Caco-2 (cell line): ENCODE data around the gene AGMO. TPM values are rescaled to one million over a fixed set of nuclear protein-coding genes. Genes with fewer than 3 reads are reported as not detected.

Experiments
- BruUV-seq: library from RNA; stranded (reverse); fragments of 400-500 nt; replicated peaks from 2 replicates; lab custom pipeline; 2021; lab: Mats Ljungman, UMichigan
- CTCF ChIA-PET: fragments of 300-600 bp; sonication (Branson Sonifier 250); formaldehyde crosslinking; loops from one replicate; lab custom pipeline; 2022; ENCODE audit warnings: antibody characterized with exemption; lab: Charles Lee
- POLR2A ChIA-PET: fragments of 300-600 bp; sonication (Branson Sonifier 250); formaldehyde crosslinking; loops from one replicate; lab custom pipeline; 2022; ENCODE audit warnings: antibody characterized with exemption; lab: Charles Lee
- DNase-seq, 2 experiments: peaks; one replicate each; pipeline versions ENCODE4 v3.0.0 to v3.0.0-alpha.2; 2020 to 2022
- H3K27me3 ChIP-seq: replicated peaks from 2 replicates; pipeline ENCODE4 v1.6.0; 2011; ENCODE audit warnings: low read length; ENCODE audit not compliant: control insufficient read depth, insufficient read depth
- H3K36me3 ChIP-seq: 2 replicates; pipeline ENCODE4 v1.5.1; 2011; ENCODE audit warnings: low read length; ENCODE audit not compliant: control insufficient read depth, insufficient read depth
- H3K4me1 ChIP-seq: fragments of 250-450 bp; sonication (Bioruptor Pico); 2 replicates; pipeline ENCODE4 v1.5.1; 2020; ENCODE audit warnings: mild to moderate bottlenecking
- H3K4me3 ChIP-seq: 2 replicates; pipeline ENCODE4 v1.5.1; 2011; ENCODE audit warnings: low read depth, mild to moderate bottlenecking, control low read depth, low read length
- H3K9me3 ChIP-seq: fragments of 250-450 bp; sonication (Bioruptor Pico); 2 replicates; pipeline ENCODE4 v1.5.1; 2020; ENCODE audit warnings: mild to moderate bottlenecking, moderate library complexity
- H3K27ac Mint-ChIP-seq: one replicate; pipeline ENCODE4 v1.8.0; 2022; ENCODE audit warnings: mixed read lengths; ENCODE audit not compliant: unreplicated experiment
- H3K27me3 Mint-ChIP-seq: one replicate; pipeline ENCODE4 v1.8.0; 2022; ENCODE audit warnings: mixed read lengths; ENCODE audit not compliant: insufficient read depth, unreplicated experiment
- H3K36me3 Mint-ChIP-seq: one replicate; pipeline ENCODE4 v1.8.0; 2022; ENCODE audit warnings: mild to moderate bottlenecking, mixed read lengths; ENCODE audit not compliant: insufficient read depth, unreplicated experiment
- H3K4me1 Mint-ChIP-seq: one replicate; pipeline ENCODE4 v1.8.0; 2022; ENCODE audit warnings: low read depth, mixed read lengths; ENCODE audit not compliant: unreplicated experiment
- H3K4me3 Mint-ChIP-seq: one replicate; pipeline ENCODE4 v1.8.0; 2022; ENCODE audit warnings: mild to moderate bottlenecking, moderate library complexity, mixed read lengths; ENCODE audit not compliant: unreplicated experiment
- H3K9me3 Mint-ChIP-seq: one replicate; pipeline ENCODE4 v1.8.0; 2022; ENCODE audit warnings: mixed read lengths; ENCODE audit not compliant: unreplicated experiment
- intact Hi-C: fragments of 100-400 bp; cut with micrococcal nuclease; formaldehyde crosslinking; loops from one replicate; pipeline ENCODE4 v1.10.0; 2022; ENCODE audit not compliant: unreplicated experiment
- total RNA-seq: library from RNA; stranded (reverse); gene quantifications from 2 replicates; pipeline ENCODE4 v1.2.3, GENCODE V29; 2022
- TF ChIP-seq, protein P1 (sequence below), 2 experiments: fragments of 200-600 bp in 1 of 2; IDR thresholded peaks; 1 replicate in 1 of 2; 2 replicates in 1 of 2; pipeline versions ENCODE4 v1.5.1 to v1.8.0; 2011 to 2022; ENCODE audit warnings: antibody characterized with exemption in 1 of 2, control low read depth in 1 of 2, inconsistent platforms in 1 of 2, low read depth in 1 of 2, low read length in 1 of 2, mild to moderate bottlenecking in 1 of 2, moderate library complexity in 1 of 2; ENCODE audit not compliant: insufficient read depth in 1 of 2, severe bottlenecking in 1 of 2, unreplicated experiment in 1 of 2

Gene AGMO
- total RNA-seq, 1 experiment from 2014 or later = 0.16 TPM

DNA sequence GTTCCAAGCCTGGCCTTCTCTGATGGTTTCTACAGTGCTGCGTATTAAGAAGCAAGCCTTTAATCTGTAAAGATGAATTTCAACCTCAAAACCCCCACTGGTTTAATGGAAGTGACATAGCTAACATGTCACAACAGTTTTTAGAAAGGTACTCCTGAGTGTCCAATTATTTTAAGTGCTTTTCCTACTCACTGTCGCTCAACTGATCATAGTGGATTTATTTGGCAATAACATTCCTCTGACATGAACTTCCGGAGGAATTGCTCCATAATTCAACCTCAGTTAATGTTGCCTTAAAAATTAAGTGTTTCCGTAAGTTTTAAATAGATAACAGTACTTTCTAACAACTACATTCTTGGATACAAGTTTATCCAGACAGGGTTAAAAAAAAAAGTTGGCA is 57.5 kb downstream of the AGMO start:
- H3K27ac Mint-ChIP-seq = no peak overlapping the region
- no peaks in the 10 kb centered on the region for H3K27me3 Mint-ChIP-seq
- Histone ChIP-seq H3K9me3 (no peaks in the 10 kb centered on the region), H3K4me3 (no peak overlapping the region), H3K27me3 (no peaks in the 10 kb centered on the region), H3K36me3 (no peaks in the 10 kb centered on the region), H3K4me1 (no peaks in the 10 kb centered on the region)
- no peak overlapping the region for H3K4me3 Mint-ChIP-seq
- H3K36me3 Mint-ChIP-seq = no peaks in the 10 kb centered on the region
- ChIA-PET POLR2A (no interaction called here), CTCF (no interaction called here)
- H3K9me3 Mint-ChIP-seq = no peaks in the 10 kb centered on the region
- H3K4me1 Mint-ChIP-seq = no peaks in the 10 kb centered on the region
- no TSS peak for BruUV-seq
- no peak for DNase-seq
- intact Hi-C loops = loop anchor here (5.0 kb wide), 1 partner anchor 218 kb away; no protein-coding TSS in a partner anchor
- TF ChIP-seq, protein P1, sequence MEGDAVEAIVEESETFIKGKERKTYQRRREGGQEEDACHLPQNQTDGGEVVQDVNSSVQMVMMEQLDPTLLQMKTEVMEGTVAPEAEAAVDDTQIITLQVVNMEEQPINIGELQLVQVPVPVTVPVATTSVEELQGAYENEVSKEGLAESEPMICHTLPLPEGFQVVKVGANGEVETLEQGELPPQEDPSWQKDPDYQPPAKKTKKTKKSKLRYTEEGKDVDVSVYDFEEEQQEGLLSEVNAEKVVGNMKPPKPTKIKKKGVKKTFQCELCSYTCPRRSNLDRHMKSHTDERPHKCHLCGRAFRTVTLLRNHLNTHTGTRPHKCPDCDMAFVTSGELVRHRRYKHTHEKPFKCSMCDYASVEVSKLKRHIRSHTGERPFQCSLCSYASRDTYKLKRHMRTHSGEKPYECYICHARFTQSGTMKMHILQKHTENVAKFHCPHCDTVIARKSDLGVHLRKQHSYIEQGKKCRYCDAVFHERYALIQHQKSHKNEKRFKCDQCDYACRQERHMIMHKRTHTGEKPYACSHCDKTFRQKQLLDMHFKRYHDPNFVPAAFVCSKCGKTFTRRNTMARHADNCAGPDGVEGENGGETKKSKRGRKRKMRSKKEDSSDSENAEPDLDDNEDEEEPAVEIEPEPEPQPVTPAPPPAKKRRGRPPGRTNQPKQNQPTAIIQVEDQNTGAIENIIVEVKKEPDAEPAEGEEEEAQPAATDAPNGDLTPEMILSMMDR (IDR thresholded peaks at IDR 0.05; ENCODE audit: insufficient read depth in 1 of 2, low read depth in 1 of 2, low read length in 1 of 2, severe bottlenecking in 1 of 2, unreplicated experiment in 1 of 2) = no peak

DNA sequence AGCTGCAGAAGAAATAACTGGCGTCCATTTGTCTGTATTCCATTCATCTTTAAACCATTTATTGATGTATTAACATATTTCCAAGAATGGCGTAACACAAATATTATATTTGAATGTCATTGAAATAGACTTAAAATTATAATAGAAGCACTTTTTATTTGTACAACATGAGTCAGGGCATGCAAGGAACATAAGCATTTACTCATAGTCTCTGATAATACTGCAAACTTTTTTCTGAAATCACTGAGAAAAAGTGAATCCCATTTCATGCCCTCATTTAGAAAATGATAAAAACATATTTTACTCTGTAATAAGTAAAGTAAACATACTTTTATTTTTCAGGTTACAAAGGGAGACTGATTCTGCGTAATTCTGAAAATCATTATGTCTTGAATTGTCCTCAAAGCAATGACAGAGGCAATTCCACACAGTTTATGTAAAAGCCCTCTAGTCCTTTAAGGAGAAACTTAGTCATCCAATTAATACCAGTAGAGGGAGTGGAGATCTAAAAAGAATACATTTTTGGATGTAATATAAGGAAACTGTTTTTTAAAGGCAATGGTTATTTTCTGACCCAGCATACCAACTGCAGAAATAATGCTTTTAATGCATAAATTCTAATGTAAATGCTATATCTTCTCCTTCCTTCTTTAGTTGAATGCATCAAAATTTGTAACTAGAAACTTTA is 58.1 kb downstream of the AGMO start:
- no peaks in the 10 kb centered on the region for H3K27me3 ChIP-seq
- no peaks in the 10 kb centered on the region for H3K4me1 Mint-ChIP-seq
- H3K27me3 Mint-ChIP-seq = no peaks in the 10 kb centered on the region
- no peaks in the 10 kb centered on the region for H3K4me1 ChIP-seq
- no peak overlapping the region for H3K4me3 ChIP-seq
- no peaks in the 10 kb centered on the region for H3K9me3 Mint-ChIP-seq
- no peak for DNase-seq
- ChIA-PET CTCF (no interaction called here), POLR2A (no interaction called here)
- BruUV-seq = no TSS peak
- intact Hi-C loops = loop anchor here (5.0 kb wide), 1 partner anchor 219 kb away; no protein-coding TSS in a partner anchor
- H3K4me3 Mint-ChIP-seq = no peak overlapping the region
- H3K9me3 ChIP-seq = no peaks in the 10 kb centered on the region
- H3K36me3 ChIP-seq = no peaks in the 10 kb centered on the region
- TF ChIP-seq, protein P1 (IDR thresholded peaks at IDR 0.05; ENCODE audit: insufficient read depth in 1 of 2, low read depth in 1 of 2, low read length in 1 of 2, severe bottlenecking in 1 of 2, unreplicated experiment in 1 of 2) = no peak
- H3K27ac Mint-ChIP-seq = no peak overlapping the region
- H3K36me3 Mint-ChIP-seq = no peaks in the 10 kb centered on the region

DNA sequence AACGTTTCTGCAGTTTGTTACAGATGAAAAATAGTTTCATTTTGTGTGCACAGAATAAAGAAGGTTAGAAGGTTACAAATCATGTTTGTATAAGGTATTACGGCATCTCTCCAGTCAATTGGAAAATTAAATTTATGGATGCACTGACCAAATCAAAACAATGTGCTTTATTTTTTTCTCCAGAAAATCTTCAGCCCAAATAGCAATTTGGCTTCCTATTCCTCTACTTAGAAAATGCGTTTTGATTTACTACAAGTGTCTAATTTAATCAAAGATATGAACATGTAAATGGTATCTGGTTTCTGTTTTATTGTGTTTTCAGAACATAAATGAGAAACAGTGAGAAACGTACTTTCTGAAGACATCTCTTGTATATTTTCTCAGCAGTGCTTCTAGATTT is 63.4 kb downstream of the AGMO start:
- intact Hi-C loops = no loop called here
- Mint-ChIP-seq H3K27ac (no peak overlapping the region), H3K4me1 (no peaks in the 10 kb centered on the region), H3K27me3 (no peaks in the 10 kb centered on the region), H3K9me3 (no peaks in the 10 kb centered on the region), H3K4me3 (no peak overlapping the region), H3K36me3 (no peaks in the 10 kb centered on the region)
- H3K4me1 ChIP-seq = no peaks in the 10 kb centered on the region
- TF ChIP-seq, protein P1 (IDR thresholded peaks at IDR 0.05; ENCODE audit: insufficient read depth in 1 of 2, low read depth in 1 of 2, low read length in 1 of 2, severe bottlenecking in 1 of 2, unreplicated experiment in 1 of 2) = no peak
- H3K9me3 ChIP-seq = no peaks in the 10 kb centered on the region
- no peaks in the 10 kb centered on the region for H3K36me3 ChIP-seq
- CTCF ChIA-PET = no interaction called here
- no TSS peak for BruUV-seq
- POLR2A ChIA-PET = no interaction called here
- DNase-seq = no peak
- no peaks in the 10 kb centered on the region for H3K27me3 ChIP-seq
- H3K4me3 ChIP-seq = no peak overlapping the region
